ENCODE data around the gene CFAP74. TPM values are rescaled to one million over a fixed set of nuclear protein-coding genes. Genes with fewer than 3 reads are reported as not detected.

Gene CFAP74
- total RNA-seq, 4 donors from 2014 or later: 0.13 TPM; not detected in 3

GRCh38 chr1:1911350-1912041 lies 92.1 kb downstream of the CFAP74 start:
- no peak for DNase-seq
- Histone ChIP-seq H3K4me1 (peaks cover 12 to 19% of the 10 kb centered on the region in 2 donors), H3K36me3 (no peaks in the 10 kb centered on the region), H3K27me3 (no peaks in the 10 kb centered on the region), H3K9me3 (no peaks in the 10 kb centered on the region), H3K27ac (no peak overlapping the region), H3K4me3 (replicated peaks in 1 of 3) (no peak overlapping the region)
- 89% methylated on average over 6 to 13 of the region's 13 CpGs for WGBS, 2 donors
- intact Hi-C loops (cut with DNase I): no loop called here
- TF ChIP-seq POLR2A (IDR thresholded peaks at IDR 0.05): no peak

- 94 to 98% methylated on average over 13 to 16 of the region's 22 CpGs for WGBS, 2 donors
- Histone ChIP-seq H3K27ac (no peak overlapping the region), H3K4me3 (replicated peaks in 1 of 3) (no peak overlapping the region), H3K36me3 (no peaks in the 10 kb centered on the region), H3K27me3 (no peaks in the 10 kb centered on the region), H3K9me3 (no peaks in the 10 kb centered on the region), H3K4me1 (peaks cover 12 to 19% of the 10 kb centered on the region in 2 donors)
- intact Hi-C loops (cut with DNase I): no loop called here
- no peak for DNase-seq
- TF ChIP-seq CTCF (IDR thresholded peaks at IDR 0.05) (no peak), POLR2A (IDR thresholded peaks at IDR 0.05) (no peak)
These were observed 92.8 kb downstream of the CFAP74 start for GRCh38 chr1:1910651-1911331.

GRCh38 chr1:1910033-1910465 lies 93.5 kb downstream of the CFAP74 start:
- H3K4me3 ChIP-seq (replicated peaks in 1 of 3): no peak overlapping the region
- intact Hi-C loops (cut with DNase I): no loop called here
- no peak for DNase-seq
- WGBS, 2 donors: 88 to 90% methylated on average over 6 of the region's 6 CpGs
- no peaks in the 10 kb centered on the region for H3K27me3 ChIP-seq
- no peaks in the 10 kb centered on the region for H3K9me3 ChIP-seq
- no peak overlapping the region for H3K27ac ChIP-seq
- no peaks in the 10 kb centered on the region for H3K36me3 ChIP-seq
- TF ChIP-seq CTCF (IDR thresholded peaks at IDR 0.05) (no peak), POLR2A (IDR thresholded peaks at IDR 0.05) (no peak)
- H3K4me1 ChIP-seq: peaks cover 12 to 19% of the 10 kb centered on the region in 2 donors

- H3K9me3 ChIP-seq: no peaks in the 10 kb centered on the region
- intact Hi-C loops (cut with DNase I): loop anchor here (5.0 kb wide), 1 partner anchor 151 kb away; no protein-coding TSS in a partner anchor
- no peak for DNase-seq
- H3K4me3 ChIP-seq (replicated peaks in 1 of 3): peak overlapping the region; percentile 42 to 76 (median 59)
- 17% methylated on average over 6 of the region's 21 CpGs; no CpG with 5 or more reads in 1 of the 2 donors for WGBS, 2 donors
- H3K27ac ChIP-seq: peak overlapping the region; percentile 73 to 92 (median 77)
- TF ChIP-seq POLR2A (IDR thresholded peaks at IDR 0.05) (no peak), CTCF (IDR thresholded peaks at IDR 0.05) (no peak)
- no peaks in the 10 kb centered on the region for H3K27me3 ChIP-seq
- no peaks in the 10 kb centered on the region for H3K36me3 ChIP-seq
- peaks cover 12 to 19% of the 10 kb centered on the region in 2 donors for H3K4me1 ChIP-seq
These were observed 95.1 kb downstream of the CFAP74 start for GRCh38 chr1:1908506-1908791.

GRCh38 chr1:1907098-1907736 lies 96.4 kb downstream of the CFAP74 start:
- Histone ChIP-seq H3K4me3 (replicated peaks in 1 of 3) (no peak overlapping the region), H3K36me3 (no peaks in the 10 kb centered on the region), H3K27me3 (no peaks in the 10 kb centered on the region), H3K4me1 (peaks cover 12 to 19% of the 10 kb centered on the region in 2 donors), H3K27ac (peak overlapping the region in 1 of 3 donors; percentile 5), H3K9me3 (no peaks in the 10 kb centered on the region)
- intact Hi-C loops (cut with DNase I): loop anchor here (5.0 kb wide), 1 partner anchor 150 kb away; no protein-coding TSS in a partner anchor
- 38 to 66% methylated on average over 1 to 8 of the region's 8 CpGs for WGBS, 2 donors
- TF ChIP-seq POLR2A (IDR thresholded peaks at IDR 0.05) (no peak), CTCF (IDR thresholded peaks at IDR 0.05) (no peak)
- DNase-seq: peak in 1 of 2 donors; percentile 38

Data from thyroid gland (tissue), 4 donors.